Sigmoid colon (tissue), 7 donors: ENCODE results near the gene CRACR2A. TPM values are rescaled to one million over a fixed set of nuclear protein-coding genes. Genes with fewer than 3 reads are reported as not detected.

ENCODE experiments used
- DNase-seq: peaks from one replicate; pipeline ENCODE4 v3.0.0-alpha.2; 2019
- H3K27ac ChIP-seq, 4 donors: fragments of 200-600 bp; sonication (generic); one replicate each; pipeline ENCODE4 v1.5.1; 2016 to 2019; ENCODE audit warnings: mild to moderate bottlenecking in 1 of 4
- H3K27me3 ChIP-seq, 3 donors: fragments of 200-600 bp; sonication (generic); one replicate each; pipeline ENCODE4 v1.5.1; 2019; ENCODE audit warnings: mild to moderate bottlenecking in 1 of 3
- H3K36me3 ChIP-seq, 4 donors: fragments of 200-600 bp; sonication (generic); one replicate each; pipeline ENCODE4 v1.5.1; 2016 to 2019
- H3K4me1 ChIP-seq, 4 donors: fragments of 200-600 bp; sonication (generic); one replicate each; pipeline ENCODE4 v1.5.1; 2017 to 2019
- H3K4me3 ChIP-seq, 4 donors: fragments of 200-600 bp; sonication (generic); one replicate each; pipeline ENCODE4 v1.5.1; 2017 to 2019; ENCODE audit warnings: mild to moderate bottlenecking in 2 of 4, moderate library complexity in 1 of 4
- H3K9me3 ChIP-seq, 4 donors: fragments of 200-600 bp in 3 of 4; sonication (generic) in 3 of 4; one replicate each; pipeline versions ENCODE4 v1.5.1 to v1.6.1; 2013 to 2019
- CTCF ChIP-seq, 4 experiments: fragments of 450-650 bp in 3 of 4; fragments of 200-600 bp in 1 of 4; IDR thresholded peaks; one replicate each; pipeline ENCODE4 v1.5.1; 2016 to 2019; ENCODE audit warnings: antibody characterized with exemption in 4 of 4, mild to moderate bottlenecking in 3 of 4, moderate library complexity in 2 of 4
- EP300 ChIP-seq, 4 donors: sonication (generic); formaldehyde crosslinking; IDR thresholded peaks; one replicate each; pipeline ENCODE4 v1.6.1; 2017; ENCODE audit warnings: antibody characterized with exemption in 4 of 4
- POLR2A ChIP-seq, 2 donors: fragments of 450-650 bp; IDR thresholded peaks; one replicate each; pipeline ENCODE4 v1.6.1; 2016; ENCODE audit warnings: antibody characterized with exemption in 2 of 2, mild to moderate bottlenecking in 2 of 2, moderate library complexity in 2 of 2
- POLR2AphosphoS5 ChIP-seq, 4 donors: sonication (generic); formaldehyde crosslinking; IDR thresholded peaks; one replicate each; pipeline ENCODE4 v1.6.1; 2017; ENCODE audit warnings: antibody characterized with exemption in 4 of 4
- WGBS, 2 donors: extraction: QIAGEN DNeasy Blood & Tissue Kit; methylation state at CpG; one replicate each; pipeline ENCODE4 v1.1.7; 2013; 5-methylcytosine and 5-hydroxymethylcytosine counted together
- intact Hi-C: fragments of 100-400 bp; cut with DNase I; formaldehyde crosslinking; loops from one replicate; pipeline ENCODE4 v1.15.1; 2023
- polyA plus RNA-seq, 3 donors: library from polyadenylated mRNA; stranded (reverse); fragments of 200-250 nt; gene quantifications; one replicate each; pipeline ENCODE4 v1.2.3, GENCODE V29; 2013
- total RNA-seq, 4 donors: library from RNA; depleted of rRNA; stranded (reverse); fragments of >200 nt; gene quantifications; one replicate each; pipeline ENCODE4 v1.1.0, GENCODE V29; 2016
- donor health status: healthy with polysubstance abuse.
- donor health status: Bipolar disorder and iron deficiency.
- donor health status: healthy.

The CRACR2A gene
- total and polyA plus RNA-seq, 7 donors, result 1.1 to 29.6 (median 4.2) TPM

- no peak for TF ChIP-seq POLR2A (IDR thresholded peaks at IDR 0.05)
- no peak for TF ChIP-seq CTCF (IDR thresholded peaks at IDR 0.05)
- no peak for TF ChIP-seq POLR2AphosphoS5 (IDR thresholded peaks at IDR 0.05)
- no peak for TF ChIP-seq EP300 (IDR thresholded peaks at IDR 0.05)
- 56 to 70% methylated on average over 8 of the region's 8 CpGs for WGBS, 2 donors
Observed at GRCh38 chr12:3680919-3681594, 71.9 kb downstream of the CRACR2A start.

GRCh38 chr12:3679831-3680230 lies 73.1 kb downstream of the CRACR2A start:
- no peaks in the 10 kb centered on the region for H3K36me3 ChIP-seq
- no peak overlapping the region for H3K4me3 ChIP-seq
- intact Hi-C loops, result no loop called here
- no peak for DNase-seq
- H3K4me1 ChIP-seq, result peaks cover 0 to 34% (median 22%) of the 10 kb centered on the region in 4 donors
- H3K9me3 ChIP-seq, result no peaks in the 10 kb centered on the region
- no peak for TF ChIP-seq CTCF (IDR thresholded peaks at IDR 0.05)
- no peak for TF ChIP-seq POLR2A (IDR thresholded peaks at IDR 0.05)
- TF ChIP-seq POLR2AphosphoS5 (IDR thresholded peaks at IDR 0.05), result no peak
- TF ChIP-seq EP300 (IDR thresholded peaks at IDR 0.05), result no peak
- no peaks in the 10 kb centered on the region for H3K27me3 ChIP-seq
- no peak overlapping the region for H3K27ac ChIP-seq
- 94 to 99% methylated on average over 3 of the region's 3 CpGs for WGBS, 2 donors

More at GRCh38 chr12:3680919-3681594, 71.9 kb downstream of the CRACR2A start:
- H3K27me3 ChIP-seq, result no peaks in the 10 kb centered on the region
- no peak overlapping the region for H3K27ac ChIP-seq
- no peak for DNase-seq
- H3K4me1 ChIP-seq, result peaks cover 0 to 29% (median 26%) of the 10 kb centered on the region in 4 donors
- no peak overlapping the region for H3K4me3 ChIP-seq
- intact Hi-C loops, result no loop called here
- no peaks in the 10 kb centered on the region for H3K9me3 ChIP-seq
- no peaks in the 10 kb centered on the region for H3K36me3 ChIP-seq

DNA sequence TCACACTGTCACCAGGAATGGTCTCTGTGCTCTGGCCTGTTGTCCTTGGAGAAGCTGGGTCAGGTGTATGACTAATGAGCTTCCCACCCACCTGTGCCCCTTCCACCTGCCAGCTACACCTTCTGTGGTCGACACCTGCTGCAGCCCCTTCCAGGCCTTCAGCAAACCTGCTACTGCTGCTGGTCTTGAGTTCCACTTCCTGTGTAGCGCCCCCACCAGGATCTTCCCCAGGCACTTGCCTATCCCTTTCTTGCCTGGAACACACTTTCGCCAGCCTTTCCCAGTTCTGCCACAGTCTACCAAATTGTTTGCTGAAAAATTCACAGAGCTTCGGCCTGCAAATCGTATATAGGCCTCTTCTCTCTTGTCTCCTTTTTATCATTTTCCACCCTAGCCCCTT lies 75.3 kb downstream of the CRACR2A start:
- 97% methylated on average over 5 of the region's 5 CpGs for WGBS, 2 donors
- H3K27ac ChIP-seq, result no peak overlapping the region
- no peaks in the 10 kb centered on the region for H3K36me3 ChIP-seq
- H3K4me1 ChIP-seq, result peaks cover 0 to 23% (median 10%) of the 10 kb centered on the region in 4 donors
- intact Hi-C loops, result no loop called here
- TF ChIP-seq EP300 (IDR thresholded peaks at IDR 0.05) (no peak), CTCF (IDR thresholded peaks at IDR 0.05) (no peak), POLR2AphosphoS5 (IDR thresholded peaks at IDR 0.05) (no peak), POLR2A (IDR thresholded peaks at IDR 0.05) (no peak)
- H3K27me3 ChIP-seq, result no peaks in the 10 kb centered on the region
- H3K9me3 ChIP-seq, result no peaks in the 10 kb centered on the region
- no peak for DNase-seq
- H3K4me3 ChIP-seq, result no peak overlapping the region

DNA sequence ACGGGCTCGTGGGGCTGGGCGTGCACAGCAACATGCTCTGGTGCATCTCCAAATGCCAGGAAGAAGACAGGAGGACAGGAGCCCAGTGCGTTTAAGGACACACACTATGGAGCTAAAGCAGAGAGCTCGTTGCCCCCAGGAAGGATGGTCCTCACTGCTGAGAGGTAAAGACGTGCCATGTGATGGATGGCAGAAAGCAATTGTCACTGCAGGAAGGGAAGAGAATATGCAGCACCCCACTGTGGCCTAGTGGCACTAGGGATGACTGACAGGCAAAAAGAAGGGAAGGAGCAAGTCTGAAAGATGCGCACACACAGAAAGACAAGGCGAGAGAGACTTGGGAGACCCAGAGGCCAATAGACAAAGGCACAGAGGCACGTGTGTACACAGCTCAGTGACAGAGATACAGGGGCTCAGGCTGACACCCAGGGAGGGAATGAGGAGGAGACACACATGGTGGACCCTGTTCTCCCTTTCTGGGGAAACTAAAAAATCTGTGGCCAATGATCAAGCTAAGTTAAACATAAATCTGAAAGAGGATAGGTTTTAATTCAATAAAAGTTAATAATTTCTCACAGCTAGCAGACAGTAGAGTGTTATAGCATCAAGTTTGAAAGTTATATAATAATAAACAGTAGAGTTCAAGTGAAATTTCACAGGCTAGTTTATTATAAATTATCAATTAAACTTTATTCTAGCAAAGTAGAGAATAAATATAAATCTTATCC lies 78.8 kb downstream of the CRACR2A start:
- Histone ChIP-seq H3K9me3 (no peaks in the 10 kb centered on the region), H3K4me3 (no peak overlapping the region), H3K36me3 (no peaks in the 10 kb centered on the region), H3K4me1 (peaks cover 0 to 13% (median under 1%) of the 10 kb centered on the region in 4 donors), H3K27me3 (no peaks in the 10 kb centered on the region), H3K27ac (no peak overlapping the region)
- no peak for TF ChIP-seq EP300 (IDR thresholded peaks at IDR 0.05)
- no peak for TF ChIP-seq POLR2A (IDR thresholded peaks at IDR 0.05)
- TF ChIP-seq POLR2AphosphoS5 (IDR thresholded peaks at IDR 0.05), result no peak
- no peak for TF ChIP-seq CTCF (IDR thresholded peaks at IDR 0.05)
- no peak for DNase-seq
- 49 to 85% methylated on average over 9 of the region's 9 CpGs for WGBS, 2 donors
- intact Hi-C loops, result no loop called here
